Hepatocyte (in vitro differentiated cells): ENCODE measurements around the gene HOXD10. TPM values are rescaled to one million over a fixed set of nuclear protein-coding genes. Genes with fewer than 3 reads are reported as not detected.

Experiments
- DNase-seq: peaks from one replicate; pipeline ENCODE4 v3.0.0-alpha.2; 2016; ENCODE audit warnings: low spot score
- H2AFZ ChIP-seq: fragments of 200-600 bp; sonication (generic); 2 replicates; pipeline ENCODE4 v1.6.0; 2016; ENCODE audit warnings: antibody characterized with exemption, mild to moderate bottlenecking
- H3K27ac ChIP-seq: fragments of 200-600 bp; sonication (generic); 2 replicates; pipeline ENCODE4 v1.5.1; 2016; ENCODE audit warnings: mild to moderate bottlenecking
- H3K27me3 ChIP-seq: fragments of 200-600 bp; sonication (generic); 2 replicates; pipeline ENCODE4 v1.6.1; 2016
- H3K36me3 ChIP-seq: fragments of 200-600 bp; sonication (generic); replicated peaks from 2 replicates; pipeline ENCODE4 v1.5.1; 2016; ENCODE audit warnings: low read depth; ENCODE audit not compliant: insufficient read depth
- H3K4me1 ChIP-seq: fragments of 200-600 bp; sonication (generic); 2 replicates; pipeline ENCODE4 v1.5.1; 2016; ENCODE audit warnings: mild to moderate bottlenecking, moderate library complexity; ENCODE audit not compliant: insufficient read depth
- H3K4me2 ChIP-seq: fragments of 200-600 bp; sonication (generic); 2 replicates; pipeline ENCODE4 v1.6.0; 2016
- H3K4me3 ChIP-seq: fragments of 200-600 bp; sonication (generic); 2 replicates; pipeline ENCODE4 v1.5.1; 2016; ENCODE audit warnings: mild to moderate bottlenecking
- H3K79me2 ChIP-seq: fragments of 200-600 bp; sonication (generic); 2 replicates; pipeline ENCODE4 v1.6.0; 2017; ENCODE audit warnings: mild to moderate bottlenecking
- H3K9me2 ChIP-seq: fragments of 200-600 bp; sonication (generic); replicated peaks from 2 replicates; pipeline ENCODE4 v1.6.0; 2017; ENCODE audit warnings: mild to moderate bottlenecking; ENCODE audit not compliant: insufficient read depth
- H3K9me3 ChIP-seq: fragments of 200-600 bp; sonication (generic); 2 replicates; pipeline ENCODE4 v1.5.1; 2016; ENCODE audit warnings: low read depth, mild to moderate bottlenecking
- H4K20me1 ChIP-seq: fragments of 200-600 bp; sonication (generic); 2 replicates; pipeline ENCODE4 v1.6.0; 2016; ENCODE audit warnings: mild to moderate bottlenecking; ENCODE audit not compliant: insufficient read depth, poor library complexity, severe bottlenecking
- EZH2 ChIP-seq: fragments of 200-600 bp; sonication (generic); IDR thresholded peaks from 2 replicates; pipeline ENCODE4 v1.6.1; 2016; ENCODE audit warnings: antibody characterized with exemption, mild to moderate bottlenecking, borderline replicate concordance
- EZH2phosphoT487 ChIP-seq: fragments of 200-600 bp; sonication (generic); IDR thresholded peaks from one replicate; pipeline ENCODE4 v1.6.1; 2018; ENCODE audit warnings: antibody characterized with exemption, mild to moderate bottlenecking, low read depth, moderate library complexity; ENCODE audit not compliant: unreplicated experiment, severe bottlenecking
- WGBS: methylation state at CpG from one replicate; pipeline ENCODE4 v1.1.6; 2016; ENCODE audit warnings: low lambda C conversion rate; ENCODE audit errors: missing lambda C conversion rate; 5-methylcytosine and 5-hydroxymethylcytosine counted together
- polyA plus RNA-seq: library from polyadenylated mRNA; unstranded; fragments of >200 nt; fragmentation: Nextera tagmentation; extraction: Ambion mirVana; gene quantifications from 2 replicates; pipeline ENCODE4 v1.2.1, GENCODE V29; 2016
- total RNA-seq: library from RNA; depleted of rRNA; stranded (reverse); fragments of >200 nt; gene quantifications from 2 replicates; pipeline ENCODE4 v1.2.3, GENCODE V29; 2014
- TF ChIP-seq, protein P1 (sequence below): fragments of 200-600 bp; sonication (generic); IDR thresholded peaks from 2 replicates; pipeline ENCODE4 v1.5.1; 2016; ENCODE audit warnings: antibody characterized with exemption, mild to moderate bottlenecking; ENCODE audit not compliant: poor library complexity

The HOXD10 gene
- total and polyA plus RNA-seq, 2 experiments from 2014 or later: 5.1 to 8.5 TPM

DNA sequence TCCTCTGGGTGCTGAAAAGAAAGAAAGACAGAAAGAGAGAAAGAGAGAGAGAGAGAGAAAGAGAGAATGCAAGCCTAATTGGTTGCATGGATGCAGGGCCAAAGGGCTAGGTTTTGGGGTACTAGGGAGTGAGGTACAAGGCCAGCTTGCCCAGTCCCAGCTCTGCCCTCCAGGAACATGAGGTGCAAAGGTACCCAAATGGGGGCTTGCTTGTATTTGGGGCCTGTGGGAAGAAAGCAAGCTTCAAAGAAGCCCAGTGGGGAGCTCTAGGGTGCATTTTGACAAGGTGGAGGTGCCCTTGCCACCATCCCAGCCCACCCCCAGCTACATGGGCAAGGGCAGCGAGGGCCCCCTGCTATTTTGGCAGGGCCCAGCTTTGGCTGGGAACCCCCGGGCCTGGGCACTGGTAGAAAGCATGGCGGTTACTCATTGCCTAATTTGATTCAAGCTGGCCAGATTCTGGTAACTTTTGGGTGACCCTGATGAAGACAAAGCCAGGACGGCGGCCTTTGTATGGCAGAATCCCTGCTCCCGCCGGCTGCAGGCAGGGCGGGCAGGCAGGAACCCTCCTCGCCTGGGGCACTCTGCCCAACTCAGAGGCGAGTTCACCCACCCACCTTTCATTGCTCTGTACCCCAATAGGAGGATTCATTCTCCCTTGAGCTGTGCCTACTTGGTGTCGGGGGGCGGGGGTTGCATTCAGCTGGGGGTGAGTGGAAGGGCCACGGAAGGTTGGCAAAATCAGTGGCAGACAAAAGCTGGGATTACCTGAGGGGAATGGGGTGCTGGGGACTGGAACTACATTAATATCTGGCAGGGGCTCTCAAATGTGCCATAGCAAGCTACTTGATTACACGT, 34.2 kb downstream of the HOXD10 start:
- H2AFZ ChIP-seq: no peak overlapping the region
- H3K4me2 ChIP-seq: no peak overlapping the region
- H3K4me3 ChIP-seq: no peak overlapping the region
- no peaks in the 10 kb centered on the region for H3K36me3 ChIP-seq
- no peaks in the 10 kb centered on the region for H3K9me2 ChIP-seq
- 40% methylated on average over 14 of the region's 14 CpGs for WGBS
- H3K79me2 ChIP-seq: no peaks in the 10 kb centered on the region
- H3K27ac ChIP-seq: no peak overlapping the region
- peaks cover 98% of the 10 kb centered on the region for H3K27me3 ChIP-seq
- no peaks in the 10 kb centered on the region for H4K20me1 ChIP-seq
- DNase-seq: no peak
- no peaks in the 10 kb centered on the region for H3K9me3 ChIP-seq
- peak; percentile 24 for TF ChIP-seq EZH2phosphoT487
- TF ChIP-seq, protein P1, sequence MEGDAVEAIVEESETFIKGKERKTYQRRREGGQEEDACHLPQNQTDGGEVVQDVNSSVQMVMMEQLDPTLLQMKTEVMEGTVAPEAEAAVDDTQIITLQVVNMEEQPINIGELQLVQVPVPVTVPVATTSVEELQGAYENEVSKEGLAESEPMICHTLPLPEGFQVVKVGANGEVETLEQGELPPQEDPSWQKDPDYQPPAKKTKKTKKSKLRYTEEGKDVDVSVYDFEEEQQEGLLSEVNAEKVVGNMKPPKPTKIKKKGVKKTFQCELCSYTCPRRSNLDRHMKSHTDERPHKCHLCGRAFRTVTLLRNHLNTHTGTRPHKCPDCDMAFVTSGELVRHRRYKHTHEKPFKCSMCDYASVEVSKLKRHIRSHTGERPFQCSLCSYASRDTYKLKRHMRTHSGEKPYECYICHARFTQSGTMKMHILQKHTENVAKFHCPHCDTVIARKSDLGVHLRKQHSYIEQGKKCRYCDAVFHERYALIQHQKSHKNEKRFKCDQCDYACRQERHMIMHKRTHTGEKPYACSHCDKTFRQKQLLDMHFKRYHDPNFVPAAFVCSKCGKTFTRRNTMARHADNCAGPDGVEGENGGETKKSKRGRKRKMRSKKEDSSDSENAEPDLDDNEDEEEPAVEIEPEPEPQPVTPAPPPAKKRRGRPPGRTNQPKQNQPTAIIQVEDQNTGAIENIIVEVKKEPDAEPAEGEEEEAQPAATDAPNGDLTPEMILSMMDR: no peak
- no peak for TF ChIP-seq EZH2
- no peaks in the 10 kb centered on the region for H3K4me1 ChIP-seq

DNA sequence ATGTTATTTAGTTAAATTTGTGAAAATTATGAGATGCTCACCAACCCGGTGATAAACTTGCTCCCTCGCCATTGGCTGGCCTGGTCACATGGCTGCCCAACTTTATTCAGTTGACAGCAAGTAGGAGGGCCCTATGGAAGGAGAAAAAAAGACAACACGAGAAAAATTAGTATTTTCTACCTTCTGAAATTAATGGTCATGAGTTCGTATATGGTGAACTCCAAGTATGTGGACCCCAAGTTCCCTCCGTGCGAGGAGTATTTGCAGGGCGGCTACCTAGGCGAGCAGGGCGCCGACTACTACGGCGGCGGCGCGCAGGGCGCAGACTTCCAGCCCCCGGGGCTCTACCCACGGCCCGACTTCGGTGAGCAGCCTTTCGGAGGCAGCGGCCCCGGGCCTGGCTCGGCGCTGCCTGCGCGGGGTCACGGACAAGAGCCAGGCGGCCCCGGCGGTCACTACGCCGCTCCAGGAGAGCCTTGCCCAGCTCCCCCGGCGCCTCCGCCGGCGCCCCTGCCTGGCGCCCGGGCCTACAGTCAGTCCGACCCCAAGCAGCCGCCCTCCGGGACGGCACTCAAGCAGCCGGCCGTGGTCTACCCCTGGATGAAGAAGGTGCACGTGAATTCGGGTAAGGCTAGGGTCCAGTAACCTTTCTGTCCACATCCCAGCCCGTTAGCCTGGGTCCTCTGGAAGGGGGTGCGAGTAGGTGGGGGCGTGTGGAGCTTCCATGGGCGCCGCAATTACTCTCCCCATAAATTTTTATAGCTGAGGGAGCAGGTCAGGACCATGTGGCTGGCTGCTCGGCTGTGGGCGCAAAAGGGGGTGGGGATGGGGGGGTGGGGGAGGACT, 35.1 kb downstream of the HOXD10 start, which contains the start of gene HOXD4:
Gene HOXD4, plus strand, starts transcription at position 109 of the 846 bp plus-strand sequence. Its CDS starts 84 bp downstream, at position 193.
- Histone ChIP-seq H2AFZ (no peak within 1 kb of the TSS), H3K79me2 (no peaks in the 10 kb centered on the region), H3K9me2 (no peaks in the 10 kb centered on the region), H3K4me1 (no peaks in the 10 kb centered on the region), H3K4me3 (no peak within 1 kb of the TSS), H4K20me1 (no peaks in the 10 kb centered on the region), H3K9me3 (no peaks in the 10 kb centered on the region), H3K36me3 (no peaks in the 10 kb centered on the region), H3K27me3 (peaks cover 98% of the 10 kb centered on the region), H3K27ac (no peak within 1 kb of the TSS), H3K4me2 (peak within 1 kb of the TSS; percentile 61)
- 14% methylated on average over 55 of the region's 55 CpGs for WGBS
- peak; percentile 96 for TF ChIP-seq EZH2
- TF ChIP-seq EZH2phosphoT487: peak; percentile 67
- TF ChIP-seq, protein P1: no peak
- DNase-seq: no peak

DNA sequence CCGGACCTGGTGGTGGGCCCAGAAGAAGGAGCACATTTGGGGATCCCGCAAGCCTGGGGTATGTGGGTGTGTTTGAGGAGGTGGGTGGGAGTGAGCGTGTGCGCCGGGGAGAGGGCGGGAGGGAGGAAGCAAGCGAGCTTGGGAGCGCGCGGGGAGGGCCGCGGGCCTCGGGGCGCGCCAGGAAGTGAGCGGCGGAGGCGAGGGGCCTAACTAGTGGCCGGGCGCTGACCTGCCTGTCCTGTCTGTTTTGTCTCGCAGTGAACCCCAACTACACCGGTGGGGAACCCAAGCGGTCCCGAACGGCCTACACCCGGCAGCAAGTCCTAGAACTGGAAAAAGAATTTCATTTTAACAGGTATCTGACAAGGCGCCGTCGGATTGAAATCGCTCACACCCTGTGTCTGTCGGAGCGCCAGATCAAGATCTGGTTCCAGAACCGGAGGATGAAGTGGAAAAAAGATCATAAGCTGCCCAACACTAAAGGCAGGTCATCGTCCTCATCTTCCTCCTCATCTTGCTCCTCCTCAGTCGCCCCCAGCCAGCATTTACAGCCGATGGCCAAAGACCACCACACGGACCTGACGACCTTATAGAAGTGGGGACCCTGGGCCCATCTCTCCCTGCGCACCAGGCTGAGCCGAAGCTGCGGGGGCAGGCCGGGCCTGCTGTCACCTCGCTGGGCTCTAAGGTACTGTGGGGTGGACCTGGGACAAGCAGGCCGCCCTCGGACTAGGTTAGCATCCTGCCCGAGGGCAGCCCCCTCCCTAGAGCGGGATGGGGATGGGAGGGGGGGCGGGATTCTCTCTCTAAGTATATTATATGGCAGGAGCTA, 36.0 kb downstream of the HOXD10 start:
- Histone ChIP-seq H3K27me3 (peaks cover 98% of the 10 kb centered on the region), H3K4me3 (no peak overlapping the region), H3K79me2 (no peaks in the 10 kb centered on the region), H3K27ac (no peak overlapping the region), H3K4me1 (peaks cover 7% of the 10 kb centered on the region), H3K9me2 (no peaks in the 10 kb centered on the region), H3K9me3 (no peaks in the 10 kb centered on the region), H4K20me1 (no peaks in the 10 kb centered on the region), H3K4me2 (no peak overlapping the region), H3K36me3 (no peaks in the 10 kb centered on the region), H2AFZ (no peak overlapping the region)
- WGBS: 44% methylated on average over 30 of the region's 48 CpGs
- DNase-seq: no peak
- TF ChIP-seq EZH2phosphoT487 (peak; percentile 46), EZH2 (peak; percentile 3)
- TF ChIP-seq, protein P1: no peak
